NT2/D1 (cell line): Measurements from ENCODE around the gene ZNF57.

Experiments used
- SUZ12 ChIP-seq: IDR thresholded peaks from 2 replicates; pipeline ENCODE4 v1.6.1; 2011; ENCODE audit not compliant: insufficient read length, insufficient read depth; ENCODE audit errors: extremely low read depth
- YY1 ChIP-seq: IDR thresholded peaks from 2 replicates; pipeline ENCODE4 v1.6.1; 2011; ENCODE audit not compliant: insufficient read length, insufficient read depth

DNA sequence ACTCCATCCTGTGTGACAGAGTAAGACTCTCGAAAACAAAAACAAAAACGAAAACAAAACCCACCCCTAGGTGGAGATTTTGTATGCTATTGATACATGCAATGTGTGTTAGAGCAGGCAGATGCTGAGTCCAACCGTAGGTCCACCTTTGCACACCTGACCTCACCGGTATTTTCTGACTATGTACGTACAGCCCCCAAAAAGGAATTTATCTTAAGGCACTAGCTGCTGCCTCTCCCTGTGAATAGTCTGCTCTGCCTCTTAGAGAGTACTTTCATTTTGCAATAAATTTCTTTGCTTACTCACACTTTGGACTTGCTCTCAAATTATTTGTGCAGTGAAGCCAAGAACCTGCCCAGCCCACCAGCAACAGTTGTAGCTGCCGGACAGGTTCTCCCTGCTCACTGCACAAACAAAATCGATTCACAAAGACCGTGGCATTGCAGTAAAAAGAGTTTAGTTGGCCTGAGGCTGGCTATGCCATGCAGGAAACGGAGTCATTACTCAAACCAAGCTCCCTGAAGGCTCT is 52.3 kb downstream of the ZNF57 start:
- TF ChIP-seq SUZ12 (no peak), YY1 (no peak)
